Parathyroid adenoma (tissue), 2 donors: Measurements from ENCODE around the gene DNAI4.

Source experiments
- H2AFZ ChIP-seq: fragments of 300-600 bp; sonication (generic); one replicate; pipeline ENCODE4 v1.7.0; 2017; ENCODE audit warnings: antibody characterized with exemption, mild to moderate bottlenecking
- H3K27ac ChIP-seq: fragments of 300-600 bp; sonication (generic); one replicate; pipeline ENCODE4 v1.7.0; 2017
- H3K27me3 ChIP-seq: fragments of 300-600 bp; sonication (generic); one replicate; pipeline ENCODE4 v1.7.0; 2017; ENCODE audit warnings: low read length; ENCODE audit not compliant: control insufficient read depth, insufficient read depth
- H3K36me3 ChIP-seq: fragments of 300-600 bp; sonication (generic); one replicate; pipeline ENCODE4 v1.7.0; 2017; ENCODE audit warnings: low read length; ENCODE audit not compliant: control insufficient read depth, insufficient read depth
- H3K4me1 ChIP-seq: fragments of 300-600 bp; sonication (generic); one replicate; pipeline ENCODE4 v1.7.0; 2017; ENCODE audit warnings: control low read depth
- H3K4me2 ChIP-seq: fragments of 300-600 bp; sonication (generic); one replicate; pipeline ENCODE4 v1.7.0; 2017; ENCODE audit warnings: low read length
- H3K4me3 ChIP-seq: fragments of 300-600 bp; sonication (generic); one replicate; pipeline ENCODE4 v1.7.0; 2017; ENCODE audit warnings: low read depth, low read length
- H3K79me2 ChIP-seq: fragments of 300-600 bp; sonication (generic); one replicate; pipeline ENCODE4 v1.7.0; 2017; ENCODE audit warnings: control low read depth
- H3K9ac ChIP-seq: fragments of 300-600 bp; sonication (generic); one replicate; pipeline ENCODE4 v1.7.0; 2017; ENCODE audit warnings: mild to moderate bottlenecking
- H3K9me3 ChIP-seq: fragments of 300-600 bp; sonication (generic); one replicate; pipeline ENCODE4 v1.7.0; 2017; ENCODE audit warnings: low read length; ENCODE audit not compliant: control insufficient read depth
- CTCF ChIP-seq: fragments of 300-600 bp; sonication (generic); IDR thresholded peaks from one replicate; pipeline ENCODE4 v1.7.0; 2017; ENCODE audit warnings: antibody characterized with exemption, mild to moderate bottlenecking
- donor health status: primary hyperparathyroidism.

DNAI4 gene

GRCh38 chr1:66840929-66841328 lies 83.7 kb downstream of the DNAI4 start:
- Histone ChIP-seq H3K4me1 (no peaks in the 10 kb centered on the region), H3K9me3 (no peaks in the 10 kb centered on the region), H3K27ac (no peak overlapping the region), H3K4me2 (no peak overlapping the region), H3K79me2 (no peaks in the 10 kb centered on the region), H3K27me3 (no peaks in the 10 kb centered on the region), H3K4me3 (no peak overlapping the region), H3K36me3 (no peaks in the 10 kb centered on the region), H2AFZ (no peak overlapping the region), H3K9ac (no peak overlapping the region)
- no peak for TF ChIP-seq CTCF

DNA sequence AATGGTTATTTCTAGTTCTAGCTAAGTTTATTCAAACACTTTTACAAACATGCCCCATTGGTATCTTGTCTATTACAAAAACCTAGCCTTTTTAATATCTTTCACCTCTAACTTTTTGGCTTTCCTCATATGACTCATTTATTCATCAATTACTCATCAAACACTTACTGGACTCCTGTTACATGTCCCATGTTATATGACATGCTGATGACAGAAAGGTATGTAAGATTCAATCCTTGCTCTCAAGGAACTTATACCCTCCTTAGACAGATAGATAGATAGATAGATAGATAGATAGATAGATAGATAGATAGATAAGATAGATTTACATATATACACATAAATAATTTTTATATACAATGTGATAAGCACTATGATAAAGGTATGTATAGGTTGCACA lies 89.7 kb downstream of the DNAI4 start:
- Histone ChIP-seq H3K36me3 (no peaks in the 10 kb centered on the region), H3K9me3 (no peaks in the 10 kb centered on the region), H3K27me3 (no peaks in the 10 kb centered on the region), H3K4me2 (no peak overlapping the region), H3K4me1 (no peaks in the 10 kb centered on the region), H2AFZ (no peak overlapping the region), H3K9ac (no peak overlapping the region), H3K4me3 (no peak overlapping the region), H3K79me2 (no peaks in the 10 kb centered on the region), H3K27ac (no peak overlapping the region)
- no peak for TF ChIP-seq CTCF

DNA sequence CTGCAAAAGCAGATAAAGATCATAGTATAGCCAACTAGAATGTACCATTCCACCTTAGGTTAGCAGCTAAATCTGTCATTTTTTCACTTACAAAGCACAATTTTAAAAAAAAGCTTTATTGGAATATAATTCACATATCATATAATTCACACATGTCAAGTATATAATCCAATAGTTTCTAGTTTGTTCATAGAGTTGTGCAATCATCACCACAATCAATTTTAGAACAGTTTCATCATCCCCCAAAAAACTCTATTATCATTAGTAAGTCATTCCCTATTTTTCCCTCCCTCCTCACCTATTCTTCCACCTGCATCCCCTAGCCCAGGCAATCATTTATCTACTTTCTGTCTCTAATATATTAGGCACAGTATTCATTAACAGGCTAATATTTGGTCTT lies 91.5 kb downstream of the DNAI4 start:
- no peaks in the 10 kb centered on the region for H3K4me1 ChIP-seq
- H2AFZ ChIP-seq: no peak overlapping the region
- H3K9ac ChIP-seq: no peak overlapping the region
- no peaks in the 10 kb centered on the region for H3K9me3 ChIP-seq
- no peak overlapping the region for H3K4me2 ChIP-seq
- no peak overlapping the region for H3K27ac ChIP-seq
- H3K79me2 ChIP-seq: no peaks in the 10 kb centered on the region
- H3K36me3 ChIP-seq: no peaks in the 10 kb centered on the region
- H3K4me3 ChIP-seq: no peak overlapping the region
- no peaks in the 10 kb centered on the region for H3K27me3 ChIP-seq
- TF ChIP-seq CTCF: no peak

DNA sequence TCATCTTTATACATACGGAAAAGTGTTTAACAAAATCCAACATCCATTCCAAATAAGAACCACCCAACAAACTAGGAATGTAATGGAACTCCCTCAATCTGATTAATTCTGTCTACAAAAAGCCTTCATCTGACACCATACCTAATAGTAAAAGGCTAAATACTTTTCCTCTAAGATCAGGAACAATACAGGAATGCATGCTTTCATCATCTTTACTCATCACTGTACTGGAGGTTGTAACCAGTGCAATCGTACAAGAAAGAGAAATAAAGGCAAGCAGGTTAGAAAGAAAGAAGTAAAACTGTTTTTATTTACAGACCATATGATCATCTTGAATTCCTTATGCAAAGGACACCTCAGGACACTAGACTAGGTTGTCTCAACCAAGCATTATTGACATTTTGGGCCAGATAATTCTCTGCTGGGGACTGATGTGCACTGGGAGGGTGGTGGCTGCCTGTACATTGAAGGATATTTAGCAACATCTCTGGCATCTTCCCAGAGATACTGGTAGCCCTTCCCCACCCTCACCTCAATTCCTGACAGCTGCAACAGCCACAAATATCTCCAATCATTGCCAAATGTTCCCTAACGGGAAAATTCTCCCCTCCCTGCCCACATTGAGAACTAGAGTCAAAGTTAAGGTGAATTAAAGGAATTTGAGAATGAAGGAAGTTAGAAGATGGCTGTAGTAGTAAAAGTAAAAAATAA lies 93.0 kb downstream of the DNAI4 start:
- Histone ChIP-seq H3K36me3 (no peaks in the 10 kb centered on the region), H3K4me3 (no peak overlapping the region), H3K9ac (no peak overlapping the region), H2AFZ (no peak overlapping the region), H3K79me2 (no peaks in the 10 kb centered on the region), H3K9me3 (no peaks in the 10 kb centered on the region), H3K27ac (no peak overlapping the region), H3K4me2 (no peak overlapping the region), H3K4me1 (no peaks in the 10 kb centered on the region), H3K27me3 (no peaks in the 10 kb centered on the region)
- TF ChIP-seq CTCF: no peak

- Histone ChIP-seq H3K4me1 (no peaks in the 10 kb centered on the region), H3K36me3 (no peaks in the 10 kb centered on the region), H2AFZ (no peak overlapping the region), H3K27ac (no peak overlapping the region), H3K9me3 (no peaks in the 10 kb centered on the region), H3K79me2 (no peaks in the 10 kb centered on the region), H3K4me2 (no peak overlapping the region), H3K4me3 (no peak overlapping the region), H3K27me3 (no peaks in the 10 kb centered on the region), H3K9ac (no peak overlapping the region)
- TF ChIP-seq CTCF: no peak
These were observed 99.9 kb downstream of the DNAI4 start for GRCh38 chr1:66824771-66825170.
